GM18907 (cell line): Measurements from ENCODE around the gene NSMF.

Source experiments
- ATAC-seq: cut with Tn5 transposase; IDR thresholded peaks from one replicate; pipeline ENCODE4 v1.9.1; 2021; ENCODE audit warnings: mild to moderate bottlenecking, moderate library complexity; ENCODE audit not compliant: unreplicated experiment

Gene NSMF

GRCh38 chr9:137459152-137459600, at the start of gene NSMF:
Gene NSMF (minus strand): TSS chr9:137459334. CDS start chr9:137459102, 232 bp downstream.
- peak; percentile 55 for ATAC-seq

- ATAC-seq = no peak
These were observed 47.6 kb upstream of the NSMF start for GRCh38 chr9:137506702-137507171.

GRCh38 chr9:137506274-137506673, 47.1 kb upstream of the NSMF start:
- no peak for ATAC-seq

GRCh38 chr9:137505421-137506140, 46.4 kb upstream of the NSMF start:
- no peak for ATAC-seq

GRCh38 chr9:137504432-137504777, 45.3 kb upstream of the NSMF start:
- ATAC-seq = no peak

GRCh38 chr9:137502008-137502911, 43.1 kb upstream of the NSMF start:
- ATAC-seq = no peak

- ATAC-seq = no peak
These were observed 42.3 kb upstream of the NSMF start for GRCh38 chr9:137501457-137501856.

- ATAC-seq = no peak
These were observed 41.7 kb upstream of the NSMF start for GRCh38 chr9:137500666-137501397.

GRCh38 chr9:137499858-137500661, 40.9 kb upstream of the NSMF start:
- no peak for ATAC-seq

GRCh38 chr9:137499416-137499815, 40.3 kb upstream of the NSMF start:
- ATAC-seq = no peak

- ATAC-seq = no peak
These were observed 39.6 kb upstream of the NSMF start for GRCh38 chr9:137498720-137499150.

GRCh38 chr9:137497921-137498719, 39.0 kb upstream of the NSMF start:
- ATAC-seq = no peak

GRCh38 chr9:137496601-137497375, 37.7 kb upstream of the NSMF start:
- no peak for ATAC-seq

- no peak for ATAC-seq
These were observed 35.6 kb upstream of the NSMF start for GRCh38 chr9:137494550-137495351.

GRCh38 chr9:137494104-137494544, 35.0 kb upstream of the NSMF start:
- ATAC-seq = no peak

- no peak for ATAC-seq
These were observed 34.4 kb upstream of the NSMF start for GRCh38 chr9:137493364-137494103.
